Measurements from ENCODE around the gene PTCD3. TPM values are rescaled to one million over a fixed set of nuclear protein-coding genes. Genes with fewer than 3 reads are reported as not detected.

Gene PTCD3
- total RNA-seq, 1 donor from 2014 or later = 58.9 TPM

GRCh38 chr2:86143307-86143706 is 37.3 kb downstream of the PTCD3 start:
- no peak for DNase-seq (ENCODE audit: low read depth in 2 of 2)

GRCh38 chr2:86143926-86144685 is 38.1 kb downstream of the PTCD3 start:
- DNase-seq (ENCODE audit: low read depth in 2 of 2) = peak in 1 of 2 donors; percentile 25

GRCh38 chr2:86147793-86148192 is 41.8 kb downstream of the PTCD3 start:
- no peak for DNase-seq (ENCODE audit: low read depth in 2 of 2)

GRCh38 chr2:86150502-86150901 is 44.5 kb downstream of the PTCD3 start:
- no peak for DNase-seq (ENCODE audit: low read depth in 2 of 2)

GRCh38 chr2:86157009-86157556 is 51.0 kb downstream of the PTCD3 start:
- DNase-seq (ENCODE audit: low read depth in 2 of 2) = no peak

GRCh38 chr2:86158286-86158685 is 52.3 kb downstream of the PTCD3 start:
- DNase-seq (ENCODE audit: low read depth in 2 of 2) = no peak

GRCh38 chr2:86160156-86160952 is 54.3 kb downstream of the PTCD3 start:
- DNase-seq (ENCODE audit: low read depth in 2 of 2) = no peak

GRCh38 chr2:86170449-86170848 is 64.4 kb downstream of the PTCD3 start:
- no peak for DNase-seq (ENCODE audit: low read depth in 2 of 2)

GRCh38 chr2:86171295-86171694 is 65.3 kb downstream of the PTCD3 start:
- DNase-seq (ENCODE audit: low read depth in 2 of 2) = no peak

- DNase-seq (ENCODE audit: low read depth in 2 of 2) = no peak
Observed at GRCh38 chr2:86172610-86173009, 66.6 kb downstream of the PTCD3 start.

- DNase-seq (ENCODE audit: low read depth in 2 of 2) = no peak
Observed at GRCh38 chr2:86174445-86174844, 68.4 kb downstream of the PTCD3 start.

- DNase-seq (ENCODE audit: low read depth in 2 of 2) = no peak
Observed at GRCh38 chr2:86175828-86176227, 69.8 kb downstream of the PTCD3 start.

- DNase-seq (ENCODE audit: low read depth in 2 of 2) = no peak
Observed at GRCh38 chr2:86176597-86176996, 70.6 kb downstream of the PTCD3 start.

- peak in 1 of 2 donors; percentile 12 for DNase-seq (ENCODE audit: low read depth in 2 of 2)
Observed at GRCh38 chr2:86185517-86186212, 79.6 kb downstream of the PTCD3 start.

GRCh38 chr2:86186431-86186830 is 80.4 kb downstream of the PTCD3 start:
- peak in 1 of 2 donors; percentile 2 for DNase-seq (ENCODE audit: low read depth in 2 of 2)

GRCh38 chr2:86189782-86190416 is 83.9 kb downstream of the PTCD3 start:
- DNase-seq (ENCODE audit: low read depth in 2 of 2) = no peak

Other genes with a start within 250 kb of the PTCD3 start
- gene ST3GAL5, start 217.2 kb upstream of the PTCD3 start, total RNA-seq = 2.2 and 3.1 TPM in 2 replicates
- gene POLR1A, start 349 bp upstream of the PTCD3 start, total RNA-seq = 7.6 and 8.7 TPM in 2 replicates
- gene IMMT, start 89.2 kb downstream of the PTCD3 start, total RNA-seq = 33.7 and 41.2 TPM in 2 replicates
- 24.0 and 25.6 TPM in 2 replicates for gene MRPL35, start 93.2 kb downstream of the PTCD3 start, total RNA-seq
- 4.8 and 14.5 TPM in 2 replicates for gene REEP1, start 231.4 kb downstream of the PTCD3 start, total RNA-seq

Data from lung microvascular endothelial cell (primary cell).